HepG2 (cell line): Measurements from ENCODE around the gene PFKFB4. TPM values are rescaled to one million over a fixed set of nuclear protein-coding genes. Genes with fewer than 3 reads are reported as not detected.

Source experiments
- CAMTA2 ChIP-seq: sonication (generic); formaldehyde crosslinking; IDR thresholded peaks from 2 replicates; pipeline ENCODE4 v1.4.0; 2020; ENCODE audit warnings: mild to moderate bottlenecking, missing genetic modification reagents, borderline replicate concordance
- GATA4 ChIP-seq: sonication (generic); IDR thresholded peaks from 2 replicates; pipeline ENCODE4 v1.6.1; 2016; ENCODE audit warnings: antibody characterized with exemption, low read depth, borderline replicate concordance
- KMT2A ChIP-seq: sonication (generic); formaldehyde crosslinking; IDR thresholded peaks from 2 replicates; pipeline ENCODE4 v1.4.0; 2020; ENCODE audit warnings: missing genetic modification reagents
- NFATC3 ChIP-seq: sonication (generic); formaldehyde crosslinking; IDR thresholded peaks from 2 replicates; pipeline ENCODE4 v1.5.1; 2020; ENCODE audit warnings: mild to moderate bottlenecking, missing genetic modification reagents
- NR2F2 ChIP-seq: IDR thresholded peaks from 2 replicates; pipeline ENCODE4 v1.6.1; 2012; ENCODE audit warnings: low read depth, inconsistent platforms, borderline replicate concordance
- PHF21A ChIP-seq: sonication (generic); formaldehyde crosslinking; IDR thresholded peaks from 2 replicates; pipeline ENCODE4 v1.5.0; 2020; ENCODE audit warnings: mild to moderate bottlenecking, missing genetic modification reagents
- POGZ ChIP-seq: sonication (generic); formaldehyde crosslinking; IDR thresholded peaks from 2 replicates; pipeline ENCODE4 v1.4.0; 2020; ENCODE audit warnings: mild to moderate bottlenecking, missing genetic modification reagents
- SATB2 ChIP-seq: sonication (generic); formaldehyde crosslinking; IDR thresholded peaks from 2 replicates; pipeline ENCODE4 v1.5.0; 2020; ENCODE audit warnings: missing genetic modification reagents
- SP4 ChIP-seq: sonication (generic); formaldehyde crosslinking; IDR thresholded peaks from 2 replicates; pipeline ENCODE4 v1.8.1; 2023; ENCODE audit warnings: mild to moderate bottlenecking, missing genetic modification reagents
- TRIM24 ChIP-seq: sonication (generic); formaldehyde crosslinking; IDR thresholded peaks from 2 replicates; pipeline ENCODE4 v1.8.0; 2022; ENCODE audit warnings: mild to moderate bottlenecking, missing genetic modification reagents
- ZBTB42 ChIP-seq: sonication (generic); formaldehyde crosslinking; IDR thresholded peaks from 2 replicates; pipeline ENCODE4 v1.5.0; 2020; ENCODE audit warnings: mild to moderate bottlenecking, missing genetic modification reagents
- ZBTB7A ChIP-seq: sonication (generic); formaldehyde crosslinking; IDR thresholded peaks from 2 replicates; pipeline ENCODE4 v1.8.0; 2022; ENCODE audit warnings: mild to moderate bottlenecking, missing genetic modification reagents
- ZNF556 ChIP-seq: sonication (generic); formaldehyde crosslinking; IDR thresholded peaks from 2 replicates; pipeline ENCODE4 v1.4.0; 2020; ENCODE audit warnings: mild to moderate bottlenecking, missing genetic modification reagents, borderline replicate concordance
- ZNF768 ChIP-seq: sonication (generic); formaldehyde crosslinking; IDR thresholded peaks from 2 replicates; pipeline ENCODE4 v1.4.0; 2020; ENCODE audit warnings: missing genetic modification reagents
- ZNF773 ChIP-seq: sonication (generic); formaldehyde crosslinking; IDR thresholded peaks from 2 replicates; pipeline ENCODE4 v1.4.0; 2020; ENCODE audit warnings: missing genetic modification reagents, borderline replicate concordance
- polyA plus RNA-seq, 8 experiments: library from polyadenylated mRNA; depleted of rRNA in 3 of 8; stranded (reverse) in 7 of 8; unstranded in 1 of 8; fragments of >200 nt; fragmentation: Illumina TruSeq in 4 of 8; extraction: Trizol in 4 of 8; gene quantifications; 2 replicates each; pipeline versions ENCODE4 v1.2.1 to v1.2.3, GENCODE V29; 2011 to 2016; ENCODE audit warnings: low read depth in 4 of 8, missing spikeins in 1 of 8, mixed read lengths in 1 of 8; ENCODE audit not compliant: insufficient read depth in 1 of 8
- total RNA-seq, 5 experiments: library from RNA; depleted of rRNA; stranded (reverse); fragments of >200 nt; fragmentation: Illumina TruSeq; extraction: Trizol; gene quantifications; 2 replicates each; pipeline ENCODE4 v1.2.3, GENCODE V29; 2016; ENCODE audit warnings: low read depth in 1 of 5
- TF ChIP-seq, protein P1 (sequence below): sonication (generic); formaldehyde crosslinking; IDR thresholded peaks from 2 replicates; pipeline ENCODE4 v1.8.0; 2022; ENCODE audit warnings: missing genetic modification reagents, mild to moderate bottlenecking, borderline replicate concordance
- TF ChIP-seq, protein P2 (sequence below): sonication (generic); formaldehyde crosslinking; IDR thresholded peaks from 2 replicates; pipeline ENCODE4 v1.4.0; 2020; ENCODE audit warnings: missing genetic modification reagents

PFKFB4 gene
- total and polyA plus RNA-seq, 2 of the 13 experiments (the other 11 are each of a cell fraction or from before 2014, with no cell fraction given): 7.1 to 103 TPM

- TF ChIP-seq SATB2 (CRISPR knock-in tag) (no peak), NFATC3 (CRISPR knock-in tag) (no peak), ZBTB7A (CRISPR knock-in tag) (peak; percentile 84; the same call in 1 of the 2 replicates), TRIM24 (CRISPR knock-in tag) (0 out of 2 replicates have a peak, but pooled peaks have one; percentile 46), POGZ (CRISPR knock-in tag) (peak; percentile 70; the same call in 1 of the 2 replicates), ZNF768 (CRISPR knock-in tag) (peak; percentile 21; the same call in 1 of the 2 replicates), KMT2A (CRISPR knock-in tag) (peak; percentile 39; the same call in 1 of the 2 replicates), SP4 (CRISPR knock-in tag) (peak; percentile 51; the same call in 1 of the 2 replicates), ZBTB42 (0 out of 2 replicates have a peak, but pooled peaks have one; percentile 33), CAMTA2 (CRISPR knock-in tag) (no peak; the same call in 1 of the 2 replicates), NR2F2 (no peak; the same call in 1 of the 2 replicates), ZNF773 (CRISPR knock-in tag) (no peak), ZNF556 (CRISPR knock-in tag) (peak; percentile 24; the same call in 1 of the 2 replicates), GATA4 (peak; percentile 52; the same call in 1 of the 2 replicates), PHF21A (CRISPR knock-in tag) (peak; percentile 69)
- TF ChIP-seq, protein P1, sequence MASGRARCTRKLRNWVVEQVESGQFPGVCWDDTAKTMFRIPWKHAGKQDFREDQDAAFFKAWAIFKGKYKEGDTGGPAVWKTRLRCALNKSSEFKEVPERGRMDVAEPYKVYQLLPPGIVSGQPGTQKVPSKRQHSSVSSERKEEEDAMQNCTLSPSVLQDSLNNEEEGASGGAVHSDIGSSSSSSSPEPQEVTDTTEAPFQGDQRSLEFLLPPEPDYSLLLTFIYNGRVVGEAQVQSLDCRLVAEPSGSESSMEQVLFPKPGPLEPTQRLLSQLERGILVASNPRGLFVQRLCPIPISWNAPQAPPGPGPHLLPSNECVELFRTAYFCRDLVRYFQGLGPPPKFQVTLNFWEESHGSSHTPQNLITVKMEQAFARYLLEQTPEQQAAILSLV: peak; percentile 93; the same call in 1 of the 2 replicates
- TF ChIP-seq, protein P2, sequence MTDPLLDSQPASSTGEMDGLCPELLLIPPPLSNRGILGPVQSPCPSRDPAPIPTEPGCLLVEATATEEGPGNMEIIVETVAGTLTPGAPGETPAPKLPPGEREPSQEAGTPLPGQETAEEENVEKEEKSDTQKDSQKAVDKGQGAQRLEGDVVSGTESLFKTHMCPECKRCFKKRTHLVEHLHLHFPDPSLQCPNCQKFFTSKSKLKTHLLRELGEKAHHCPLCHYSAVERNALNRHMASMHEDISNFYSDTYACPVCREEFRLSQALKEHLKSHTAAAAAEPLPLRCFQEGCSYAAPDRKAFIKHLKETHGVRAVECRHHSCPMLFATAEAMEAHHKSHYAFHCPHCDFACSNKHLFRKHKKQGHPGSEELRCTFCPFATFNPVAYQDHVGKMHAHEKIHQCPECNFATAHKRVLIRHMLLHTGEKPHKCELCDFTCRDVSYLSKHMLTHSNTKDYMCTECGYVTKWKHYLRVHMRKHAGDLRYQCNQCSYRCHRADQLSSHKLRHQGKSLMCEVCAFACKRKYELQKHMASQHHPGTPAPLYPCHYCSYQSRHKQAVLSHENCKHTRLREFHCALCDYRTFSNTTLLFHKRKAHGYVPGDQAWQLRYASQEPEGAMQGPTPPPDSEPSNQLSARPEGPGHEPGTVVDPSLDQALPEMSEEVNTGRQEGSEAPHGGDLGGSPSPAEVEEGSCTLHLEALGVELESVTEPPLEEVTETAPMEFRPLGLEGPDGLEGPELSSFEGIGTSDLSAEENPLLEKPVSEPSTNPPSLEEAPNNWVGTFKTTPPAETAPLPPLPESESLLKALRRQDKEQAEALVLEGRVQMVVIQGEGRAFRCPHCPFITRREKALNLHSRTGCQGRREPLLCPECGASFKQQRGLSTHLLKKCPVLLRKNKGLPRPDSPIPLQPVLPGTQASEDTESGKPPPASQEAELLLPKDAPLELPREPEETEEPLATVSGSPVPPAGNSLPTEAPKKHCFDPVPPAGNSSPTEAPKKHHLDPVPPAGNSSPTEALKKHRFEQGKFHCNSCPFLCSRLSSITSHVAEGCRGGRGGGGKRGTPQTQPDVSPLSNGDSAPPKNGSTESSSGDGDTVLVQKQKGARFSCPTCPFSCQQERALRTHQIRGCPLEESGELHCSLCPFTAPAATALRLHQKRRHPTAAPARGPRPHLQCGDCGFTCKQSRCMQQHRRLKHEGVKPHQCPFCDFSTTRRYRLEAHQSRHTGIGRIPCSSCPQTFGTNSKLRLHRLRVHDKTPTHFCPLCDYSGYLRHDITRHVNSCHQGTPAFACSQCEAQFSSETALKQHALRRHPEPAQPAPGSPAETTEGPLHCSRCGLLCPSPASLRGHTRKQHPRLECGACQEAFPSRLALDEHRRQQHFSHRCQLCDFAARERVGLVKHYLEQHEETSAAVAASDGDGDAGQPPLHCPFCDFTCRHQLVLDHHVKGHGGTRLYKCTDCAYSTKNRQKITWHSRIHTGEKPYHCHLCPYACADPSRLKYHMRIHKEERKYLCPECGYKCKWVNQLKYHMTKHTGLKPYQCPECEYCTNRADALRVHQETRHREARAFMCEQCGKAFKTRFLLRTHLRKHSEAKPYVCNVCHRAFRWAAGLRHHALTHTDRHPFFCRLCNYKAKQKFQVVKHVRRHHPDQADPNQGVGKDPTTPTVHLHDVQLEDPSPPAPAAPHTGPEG (CRISPR knock-in tag): no peak
Measured at GRCh38 chr3:48472923-48473616, 83.5 kb downstream of the PFKFB4 start (continued).
